Ovary (tissue), 9 donors: Measurements from ENCODE around the gene PRR14L. TPM values are rescaled to one million over a fixed set of nuclear protein-coding genes. Genes with fewer than 3 reads are reported as not detected.
A peak's percentile ranks its signal among the peaks of the same experiment; 100 is the strongest.

Experiments
- DNase-seq, 5 donors: peaks; one replicate each; pipeline ENCODE4 v3.0.0-alpha.2; 2019 to 2020
- H3K27ac ChIP-seq, 2 donors: fragments of 200-600 bp; one replicate each; pipeline versions ENCODE4 v1.5.1 to v1.8.0; 2019 to 2022
- H3K27me3 ChIP-seq: fragments of 200-600 bp; one replicate; pipeline ENCODE4 v1.8.0; 2022
- H3K36me3 ChIP-seq: fragments of 200-600 bp; sonication (generic); one replicate; pipeline ENCODE4 v1.5.1; 2019
- H3K4me1 ChIP-seq: one replicate; pipeline ENCODE4 v1.8.1; 2013; ENCODE audit warnings: mild to moderate bottlenecking, moderate library complexity; ENCODE audit not compliant: insufficient read depth
- H3K4me3 ChIP-seq: fragments of 200-600 bp; sonication (generic); one replicate; pipeline ENCODE4 v1.5.1; 2017
- H3K9me3 ChIP-seq, 2 donors: fragments of 200-600 bp in 1 of 2; sonication (generic) in 1 of 2; one replicate each; pipeline versions ENCODE4 v1.5.1 to v1.8.1; 2013 to 2019; ENCODE audit warnings: mild to moderate bottlenecking in 1 of 2, moderate library complexity in 1 of 2
- EP300 ChIP-seq: sonication (generic); formaldehyde crosslinking; IDR thresholded peaks from one replicate; pipeline ENCODE4 v1.6.1; 2017; ENCODE audit warnings: antibody characterized with exemption
- POLR2A ChIP-seq: fragments of 450-650 bp; IDR thresholded peaks from one replicate; pipeline ENCODE4 v1.6.1; 2017; ENCODE audit warnings: antibody characterized with exemption, mild to moderate bottlenecking, moderate library complexity
- WGBS, 3 donors: extraction: QIAGEN DNeasy Blood & Tissue Kit in 1 of 3; methylation state at CpG; one replicate each; pipeline versions ENCODE4 v1.1.5 to v1.1.7; 2013 to 2017; 5-methylcytosine and 5-hydroxymethylcytosine counted together
- intact Hi-C, 4 donors: fragments of 100-400 bp; cut with DNase I; formaldehyde crosslinking; loops; one replicate each; pipeline versions ENCODE4 v1.11.0 to v1.15.1; 2022 to 2023
- polyA plus RNA-seq, 2 donors: library from polyadenylated mRNA; stranded (reverse); fragments of 200-250 nt in 1 of 2; fragments of 350-450 nt in 1 of 2; fragmentation: Illumina TruSeq in 1 of 2; extraction: RNeasy Lipid Tissue Mini Kit (QIAGEN cat#74804) in 1 of 2; gene quantifications; one replicate each; pipeline ENCODE4 v1.2.3, GENCODE V29; 2013 to 2014
- total RNA-seq, 7 donors: library from RNA; depleted of rRNA in 2 of 7; stranded (reverse); fragments of >200 nt in 2 of 7; fragmentation: NEBNext Ultra II Directional in 3 of 7; extraction: Animal tissue kit (Norgen Biotek cat#: 25700) in 3 of 7; gene quantifications; one replicate each; pipeline versions ENCODE4 v1.1.0 to v1.2.4, GENCODE V29; 2016 to 2023
- TF ChIP-seq, protein P1 (sequence below), 3 donors: fragments of 450-650 bp in 2 of 3; fragments of 200-600 bp in 1 of 3; IDR thresholded peaks; one replicate each; pipeline versions ENCODE4 v1.5.1 to v1.8.0; 2016 to 2022; ENCODE audit warnings: antibody characterized with exemption in 3 of 3, mild to moderate bottlenecking in 1 of 3
- donor health status: DM: no; HTN: no; CAD: no; lungs with moderate emphysema.
- donor health status: DM: no; HTN: no; CAD: no.
- donor health status: Bipolar disorder and iron deficiency.
- donor health status: DM: yes; HTN: yes; CAD: no.
- donor health status: DM: no; HTN: no; CAD: no.
- donor health status: DM: yes; HTN: yes; CAD: no.

Gene PRR14L
- total and polyA plus RNA-seq, 9 donors: 6.3 to 52.0 (median 43.4) TPM

GRCh38 chr22:31692186-31692886, 57.6 kb downstream of the PRR14L start:
- Histone ChIP-seq H3K36me3 (no peaks in the 10 kb centered on the region), H3K4me1 (no peaks in the 10 kb centered on the region), H3K9me3 (no peaks in the 10 kb centered on the region), H3K4me3 (no peak overlapping the region), H3K27ac (no peak overlapping the region), H3K27me3 (no peaks in the 10 kb centered on the region)
- intact Hi-C loops: no loop called here
- 40 to 63% (median 53%) methylated on average over 1 of the region's 1 CpG for WGBS, 3 donors
- DNase-seq: no peak
- TF ChIP-seq EP300 (no peak), POLR2A (no peak)
- TF ChIP-seq, protein P1, sequence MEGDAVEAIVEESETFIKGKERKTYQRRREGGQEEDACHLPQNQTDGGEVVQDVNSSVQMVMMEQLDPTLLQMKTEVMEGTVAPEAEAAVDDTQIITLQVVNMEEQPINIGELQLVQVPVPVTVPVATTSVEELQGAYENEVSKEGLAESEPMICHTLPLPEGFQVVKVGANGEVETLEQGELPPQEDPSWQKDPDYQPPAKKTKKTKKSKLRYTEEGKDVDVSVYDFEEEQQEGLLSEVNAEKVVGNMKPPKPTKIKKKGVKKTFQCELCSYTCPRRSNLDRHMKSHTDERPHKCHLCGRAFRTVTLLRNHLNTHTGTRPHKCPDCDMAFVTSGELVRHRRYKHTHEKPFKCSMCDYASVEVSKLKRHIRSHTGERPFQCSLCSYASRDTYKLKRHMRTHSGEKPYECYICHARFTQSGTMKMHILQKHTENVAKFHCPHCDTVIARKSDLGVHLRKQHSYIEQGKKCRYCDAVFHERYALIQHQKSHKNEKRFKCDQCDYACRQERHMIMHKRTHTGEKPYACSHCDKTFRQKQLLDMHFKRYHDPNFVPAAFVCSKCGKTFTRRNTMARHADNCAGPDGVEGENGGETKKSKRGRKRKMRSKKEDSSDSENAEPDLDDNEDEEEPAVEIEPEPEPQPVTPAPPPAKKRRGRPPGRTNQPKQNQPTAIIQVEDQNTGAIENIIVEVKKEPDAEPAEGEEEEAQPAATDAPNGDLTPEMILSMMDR (IDR thresholded peaks at IDR 0.05): no peak

DNA sequence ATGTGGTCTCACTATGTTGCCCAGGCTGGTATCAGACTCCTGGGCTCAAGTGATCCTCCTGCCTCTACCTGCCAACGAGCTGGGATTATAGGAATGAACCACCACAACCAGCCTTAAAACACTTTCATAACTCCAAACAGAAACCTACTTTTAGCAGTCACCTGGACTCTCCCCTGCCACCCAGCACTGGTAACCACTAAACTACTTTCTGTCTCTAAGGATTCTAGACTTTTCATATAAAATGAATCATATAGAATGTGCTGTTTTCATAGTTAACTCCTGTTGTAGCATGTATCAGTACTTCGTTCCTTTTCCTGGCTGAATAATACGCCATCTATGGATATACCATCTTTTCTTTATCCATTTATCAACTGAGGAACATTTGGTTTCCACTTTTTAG, 58.5 kb downstream of the PRR14L start:
- Histone ChIP-seq H3K4me1 (no peaks in the 10 kb centered on the region), H3K9me3 (no peaks in the 10 kb centered on the region), H3K27me3 (no peaks in the 10 kb centered on the region), H3K4me3 (no peak overlapping the region), H3K36me3 (no peaks in the 10 kb centered on the region), H3K27ac (no peak overlapping the region)
- no peak for DNase-seq
- WGBS, 3 donors: 94 to 97% (median 97%) methylated on average over 3 of the region's 3 CpGs
- intact Hi-C loops: no loop called here
- TF ChIP-seq POLR2A (no peak), EP300 (no peak)
- TF ChIP-seq, protein P1 (IDR thresholded peaks at IDR 0.05): no peak

DNA sequence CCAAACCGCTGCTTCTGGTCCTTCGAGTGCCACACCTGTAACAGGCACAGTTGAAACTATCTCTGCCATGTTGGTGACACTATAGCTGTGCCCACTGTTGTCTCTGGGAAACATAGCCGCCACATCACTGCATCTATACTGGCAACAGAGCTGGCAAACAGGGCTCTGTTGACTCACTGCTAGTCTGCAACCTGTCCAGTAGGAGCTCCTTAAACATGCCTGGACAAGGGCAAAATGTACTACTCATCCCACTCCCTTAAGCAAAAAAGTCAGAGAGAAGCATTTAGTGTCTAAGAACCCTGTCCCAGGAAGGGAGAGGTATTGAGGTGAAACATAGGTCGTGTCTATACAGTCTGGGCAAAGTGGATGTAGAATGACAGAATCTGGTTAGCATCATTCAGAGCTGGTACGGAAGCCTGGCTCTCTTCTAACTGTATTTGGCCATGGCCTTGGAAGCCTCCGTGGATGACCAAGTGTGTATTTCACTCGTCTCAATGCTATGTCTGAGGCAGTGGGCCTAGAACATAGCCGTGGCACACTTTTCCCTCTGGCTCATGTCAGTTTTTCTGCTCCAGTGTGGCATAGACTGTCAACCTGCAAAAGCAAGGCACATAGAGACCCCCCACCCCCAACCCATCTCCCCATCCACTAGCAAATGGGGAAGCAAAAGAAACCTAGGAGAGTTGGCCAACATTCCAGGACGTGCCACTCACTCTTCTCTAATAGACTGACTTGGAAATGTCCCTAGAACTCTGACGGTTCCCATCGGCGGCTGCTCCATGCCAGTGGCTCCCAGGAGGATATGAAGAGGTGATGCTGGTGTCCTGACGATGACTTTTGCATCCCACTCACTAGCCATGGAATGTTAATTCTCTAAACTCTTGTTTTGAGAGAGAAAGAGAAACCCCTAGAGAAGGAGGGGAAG, 66.5 kb downstream of the PRR14L start:
- Histone ChIP-seq H3K27me3 (no peaks in the 10 kb centered on the region), H3K9me3 (no peaks in the 10 kb centered on the region), H3K4me1 (peaks cover 4% of the 10 kb centered on the region), H3K36me3 (no peaks in the 10 kb centered on the region), H3K4me3 (no peak overlapping the region), H3K27ac (no peak overlapping the region)
- 85 to 89% (median 86%) methylated on average over 13 of the region's 13 CpGs for WGBS, 3 donors
- no peak for DNase-seq
- intact Hi-C loops: no loop called here
- TF ChIP-seq, protein P1 (IDR thresholded peaks at IDR 0.05): no peak
- TF ChIP-seq EP300 (no peak), POLR2A (no peak)

DNA sequence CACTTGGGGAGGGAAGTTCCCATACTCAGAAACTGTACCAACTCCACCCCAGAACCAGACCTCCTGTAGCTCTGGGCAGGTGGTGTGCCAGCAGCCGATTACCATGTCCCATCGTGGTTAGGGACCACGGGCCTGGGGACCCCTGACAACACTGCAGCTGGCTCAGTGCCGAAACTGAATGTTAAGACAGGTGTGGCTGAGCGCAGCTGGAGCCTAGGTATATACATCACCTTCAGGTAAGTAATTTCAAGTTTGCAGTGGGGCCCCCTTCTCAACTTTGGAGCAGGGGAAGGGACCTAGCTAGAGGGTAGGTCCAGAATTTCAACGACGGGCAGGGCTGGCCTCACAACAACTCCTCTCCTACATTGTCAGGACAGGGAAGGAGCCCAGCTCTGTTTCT, 67.2 kb downstream of the PRR14L start:
- Histone ChIP-seq H3K4me3 (no peak overlapping the region), H3K27me3 (no peaks in the 10 kb centered on the region), H3K9me3 (no peaks in the 10 kb centered on the region), H3K36me3 (no peaks in the 10 kb centered on the region), H3K27ac (no peak overlapping the region), H3K4me1 (peaks cover 4% of the 10 kb centered on the region)
- intact Hi-C loops: no loop called here
- TF ChIP-seq EP300 (no peak), POLR2A (no peak)
- TF ChIP-seq, protein P1 (IDR thresholded peaks at IDR 0.05): no peak
- DNase-seq: peak in 1 of 5 donors; percentile 34
- 56 to 72% (median 61%) methylated on average over 7 of the region's 7 CpGs for WGBS, 3 donors
